ENCODE measurements around the gene PTPRS.

PTPRS gene

GRCh38 chr19:5294403-5295160 lies 46.0 kb downstream of the PTPRS start (continued):
- TF ChIP-seq ZNF544 (tag by site-specific recombination; IDR thresholded peaks at IDR 0.05) (no peak), BCL11B (tag by site-specific recombination; IDR thresholded peaks at IDR 0.05; ENCODE audit: low read depth) (no peak), ZNF391 (tag by site-specific recombination; IDR thresholded peaks at IDR 0.05; ENCODE audit: borderline replicate concordance, low read depth) (no peak), ZFHX2 (tag by site-specific recombination; conservative IDR thresholded peaks at IDR 0.05) (peak; percentile 25; the same call in 1 of the 2 replicates), ZNF140 (tag by site-specific recombination; IDR thresholded peaks at IDR 0.05) (peak; percentile 98), ZNF701 (tag by site-specific recombination; IDR thresholded peaks at IDR 0.05) (no peak), IKZF3 (tag by site-specific recombination; IDR thresholded peaks at IDR 0.05) (no peak), HOXC10 (CRISPR knock-in tag; IDR thresholded peaks at IDR 0.05) (no peak), ZNF18 (tag by site-specific recombination; IDR thresholded peaks at IDR 0.05) (no peak)

- ChIA-PET POLR2A (interaction anchor here (0.6 to 2.0 kb wide), 7 partner anchors 9 to 393 kb away, joined by 3 to 11 read pairs (median 3); no protein-coding TSS in a partner anchor), CTCF (interaction anchor here (0.6 to 0.7 kb wide), 2 partner anchors 15 to 83 kb away, joined by 3 to 4 read pairs; no protein-coding TSS in a partner anchor)
- Histone ChIP-seq H3K27ac (ENCODE audit: extremely low read depth, low read depth, low read length) (no peak overlapping the region), H3K36me3 (ENCODE audit: control insufficient read depth in 2 of 2, insufficient read depth in 1 of 2, low read length in 2 of 2) (no peaks in the 10 kb centered on the region), H3K9me3 (ENCODE audit: control insufficient read depth, insufficient read depth, low read depth, low read length) (no peaks in the 10 kb centered on the region), H3K4me1 (ENCODE audit: control insufficient read depth, insufficient read depth, low read length) (peaks cover 2% of the 10 kb centered on the region; the same call in 1 of the 2 replicates), H3K4me3 (ENCODE audit: low read depth, low read length) (peak overlapping the region; percentile 67)
- peak; percentile 28; the same call in 1 of the 2 replicates for TF ChIP-seq EGR2 (tag by site-specific recombination; IDR thresholded peaks at IDR 0.05; ENCODE audit: low read depth)
- no peak for TF ChIP-seq ZNF488 (tag by site-specific recombination; IDR thresholded peaks at IDR 0.05)
- no peak for TF ChIP-seq ZNF596 (tag by site-specific recombination; IDR thresholded peaks at IDR 0.05)
- TF ChIP-seq IKZF3 (tag by site-specific recombination; IDR thresholded peaks at IDR 0.05), result no peak
- no peak for TF ChIP-seq ZNF157 (tag by site-specific recombination; IDR thresholded peaks at IDR 0.05)
- no peak for TF ChIP-seq ZNF324 (tag by site-specific recombination; IDR thresholded peaks at IDR 0.05)
- TF ChIP-seq KLF8 (tag by site-specific recombination; IDR thresholded peaks at IDR 0.05), result peak; percentile 59; the same call in 1 of the 2 replicates
- no peak for TF ChIP-seq GFI1B (tag by site-specific recombination; IDR thresholded peaks at IDR 0.05)
- 0 out of 2 replicates have a peak, but pooled peaks have one; percentile 42 for TF ChIP-seq ZFP69B (tag by site-specific recombination; IDR thresholded peaks at IDR 0.05)
- TF ChIP-seq ZBTB26 (tag by site-specific recombination; optimal IDR thresholded peaks at IDR 0.05), result no peak
- no peak for TF ChIP-seq ZNF311 (tag by site-specific recombination; IDR thresholded peaks at IDR 0.05; ENCODE audit: borderline replicate concordance)
- TF ChIP-seq ZNF529 (tag by site-specific recombination; IDR thresholded peaks at IDR 0.05; ENCODE audit: insufficient replicate concordance), result no peak
- no peak for TF ChIP-seq ZNF791 (tag by site-specific recombination; IDR thresholded peaks at IDR 0.05)
- TF ChIP-seq ZNF768 (tag by site-specific recombination; IDR thresholded peaks at IDR 0.05), result no peak
- TF ChIP-seq ZIC2 (tag by site-specific recombination; IDR thresholded peaks at IDR 0.05), result peak; percentile 54
- TF ChIP-seq ZNF248 (tag by site-specific recombination; IDR thresholded peaks at IDR 0.05), result no peak
- no peak for TF ChIP-seq ZNF202 (tag by site-specific recombination; IDR thresholded peaks at IDR 0.05; ENCODE audit: borderline replicate concordance)
- no peak for TF ChIP-seq ZNF704 (tag by site-specific recombination; IDR thresholded peaks at IDR 0.05)
- TF ChIP-seq GLIS1 (tag by site-specific recombination; IDR thresholded peaks at IDR 0.05), result peak; percentile 50; the same call in 1 of the 2 replicates
- no peak for TF ChIP-seq ZNF354C (tag by site-specific recombination; IDR thresholded peaks at IDR 0.05; ENCODE audit: borderline replicate concordance, low read depth)
- TF ChIP-seq ZBTB20 (tag by site-specific recombination; IDR thresholded peaks at IDR 0.05), result peak; percentile 34; the same call in 1 of the 2 replicates
- TF ChIP-seq ZNF404 (tag by site-specific recombination; IDR thresholded peaks at IDR 0.05), result no peak
- 0 out of 2 replicates have a peak, but pooled peaks have one; percentile 26 for TF ChIP-seq SP7 (tag by site-specific recombination; IDR thresholded peaks at IDR 0.05)
Measured at GRCh38 chr19:5293612-5294378, 46.8 kb downstream of the PTPRS start.
